ENCODE measurements around the gene TSC2.
"Not testable (repeated sequence)": the region's sequence is repeated elsewhere in the genome, so short reads cannot be mapped to it uniquely, and the experiment has no call there.

Gene TSC2

GRCh38 chr16:2031081-2031577 is 16.7 kb upstream of the TSC2 start:
- DNase-seq (ENCODE audit: low read depth), result no peak

DNA sequence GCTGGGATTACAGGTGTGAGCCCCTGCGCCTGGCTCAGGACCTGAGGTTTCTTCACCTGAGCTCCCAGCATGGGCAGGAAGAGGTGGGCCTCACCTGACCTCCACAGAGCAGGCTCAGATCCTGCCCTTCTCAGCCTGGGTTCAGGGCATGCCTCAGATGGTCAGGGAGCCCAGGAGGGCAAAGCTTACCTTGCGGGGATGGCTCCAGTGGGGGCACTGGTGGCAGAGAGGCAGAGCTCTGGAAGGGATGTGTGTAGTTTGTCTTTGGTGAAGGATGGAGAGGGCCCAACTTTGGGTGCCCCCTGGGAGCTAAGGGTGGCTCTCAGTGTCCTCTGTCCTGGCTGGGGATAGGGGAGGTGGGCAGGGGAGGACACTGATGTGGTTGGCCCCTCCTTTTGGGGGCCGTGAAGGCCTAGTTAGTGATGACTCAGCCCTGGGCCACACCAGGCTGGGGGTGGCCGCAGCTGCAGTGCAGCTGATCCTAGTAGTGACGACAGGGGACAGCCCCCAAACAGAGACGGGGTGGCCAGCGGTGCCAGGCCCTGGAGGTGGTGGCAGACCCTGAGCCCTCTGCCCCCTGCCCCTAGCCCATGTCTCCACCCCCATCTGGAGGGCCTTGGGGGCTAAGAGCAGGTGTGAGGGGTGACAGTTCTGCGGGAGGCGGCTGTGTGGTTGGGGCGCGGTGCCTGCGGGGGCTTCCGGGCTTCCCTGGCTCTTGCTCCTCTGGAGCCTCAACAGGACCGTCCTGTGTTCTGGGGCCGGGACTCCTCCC is 15.3 kb upstream of the TSC2 start:
- no peak for DNase-seq (ENCODE audit: low read depth)

DNA sequence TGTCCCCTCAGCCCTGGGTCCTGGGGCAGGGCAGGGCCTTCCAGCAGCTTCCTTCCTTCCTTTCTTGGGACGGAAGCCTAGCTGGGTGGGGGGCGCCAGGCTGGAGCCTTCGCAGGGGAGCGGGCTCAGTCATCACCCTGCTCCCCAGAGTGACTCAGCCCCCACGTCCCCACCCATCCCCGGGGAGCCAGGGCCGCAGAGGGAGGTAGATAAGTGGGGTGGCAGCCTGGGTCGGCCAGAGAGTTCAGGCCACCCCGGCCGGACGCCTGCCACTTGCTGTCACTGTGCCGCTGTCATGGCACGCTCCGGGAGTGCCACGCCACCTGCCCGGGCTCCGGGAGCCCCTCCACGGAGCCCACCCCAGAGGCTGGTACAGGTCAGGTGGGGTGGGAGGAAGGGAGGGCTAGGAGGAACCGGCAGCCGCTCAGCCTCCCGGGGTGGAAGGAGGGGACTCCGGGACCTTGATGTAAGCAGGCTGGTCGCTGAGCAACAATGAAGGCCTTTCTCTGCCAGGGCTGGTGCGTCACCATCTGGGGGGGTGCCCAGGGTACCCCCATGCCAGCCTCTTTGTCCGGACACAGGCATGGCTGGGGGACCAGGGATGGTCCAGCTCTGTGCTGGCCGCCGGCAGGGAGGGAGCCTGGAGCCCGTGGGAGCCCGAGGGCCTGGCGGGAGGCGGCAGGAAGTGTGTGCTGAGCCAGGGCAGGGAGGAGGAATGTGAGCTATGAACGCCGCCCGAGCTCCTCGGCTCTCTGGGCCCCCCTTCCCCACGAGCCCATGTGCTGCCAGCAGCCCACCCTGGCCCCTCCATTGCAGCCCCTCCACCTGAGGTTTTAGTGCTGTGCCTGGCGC is 14.5 kb upstream of the TSC2 start:
- DNase-seq (ENCODE audit: low read depth), result no peak

- DNase-seq (ENCODE audit: low read depth), result not testable (repeated sequence)
These were observed 13.7 kb upstream of the TSC2 start for GRCh38 chr16:2033909-2034695.

- no peak for DNase-seq (ENCODE audit: low read depth)
These were observed 12.9 kb upstream of the TSC2 start for GRCh38 chr16:2034696-2035430.

DNA sequence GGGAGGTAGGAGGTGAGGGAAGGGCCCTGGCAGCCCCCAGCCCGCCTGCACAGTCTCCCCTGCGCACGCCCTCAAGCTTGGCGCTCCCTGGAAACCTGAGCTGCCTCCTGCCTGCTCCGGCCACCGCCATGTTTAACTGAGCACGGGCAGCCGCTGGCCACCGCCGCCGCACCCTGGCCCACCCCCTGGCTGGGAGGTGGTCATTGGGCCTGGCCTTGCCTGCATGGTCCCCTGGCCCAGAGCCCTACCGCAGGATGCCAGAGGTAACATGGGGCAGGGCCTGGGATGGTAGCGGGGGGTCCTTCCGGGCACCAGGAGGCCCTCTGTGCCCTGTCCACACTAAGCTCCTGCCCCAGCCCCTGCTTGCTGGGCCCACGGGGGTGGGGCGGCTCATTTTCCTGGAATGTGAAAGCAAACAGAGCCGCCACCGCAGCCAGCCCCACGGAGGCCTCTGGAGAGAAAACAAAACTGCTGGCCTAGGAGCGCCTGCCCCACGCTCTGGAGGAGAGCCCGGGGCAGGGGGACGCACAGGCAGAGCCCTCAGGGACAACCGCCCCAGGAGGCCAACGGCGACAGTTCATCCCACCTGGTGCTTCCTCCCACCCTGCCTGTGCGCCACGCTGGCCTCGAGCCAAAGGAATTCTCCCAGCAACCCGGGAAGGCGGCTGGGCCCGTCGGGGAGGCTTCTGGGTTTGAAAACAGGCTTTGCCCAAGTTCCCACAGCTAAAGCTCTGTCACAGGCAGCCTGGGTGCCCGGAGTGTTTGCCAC is 12.2 kb upstream of the TSC2 start:
- DNase-seq (ENCODE audit: low read depth), result no peak

- DNase-seq (ENCODE audit: low read depth), result no peak
These were observed 11.4 kb upstream of the TSC2 start for GRCh38 chr16:2036200-2036966.

GRCh38 chr16:2037115-2037514 is 10.7 kb upstream of the TSC2 start:
- no peak for DNase-seq (ENCODE audit: low read depth)

GRCh38 chr16:2037647-2038381 is 10.0 kb upstream of the TSC2 start:
- DNase-seq (ENCODE audit: low read depth), result no peak

DNA sequence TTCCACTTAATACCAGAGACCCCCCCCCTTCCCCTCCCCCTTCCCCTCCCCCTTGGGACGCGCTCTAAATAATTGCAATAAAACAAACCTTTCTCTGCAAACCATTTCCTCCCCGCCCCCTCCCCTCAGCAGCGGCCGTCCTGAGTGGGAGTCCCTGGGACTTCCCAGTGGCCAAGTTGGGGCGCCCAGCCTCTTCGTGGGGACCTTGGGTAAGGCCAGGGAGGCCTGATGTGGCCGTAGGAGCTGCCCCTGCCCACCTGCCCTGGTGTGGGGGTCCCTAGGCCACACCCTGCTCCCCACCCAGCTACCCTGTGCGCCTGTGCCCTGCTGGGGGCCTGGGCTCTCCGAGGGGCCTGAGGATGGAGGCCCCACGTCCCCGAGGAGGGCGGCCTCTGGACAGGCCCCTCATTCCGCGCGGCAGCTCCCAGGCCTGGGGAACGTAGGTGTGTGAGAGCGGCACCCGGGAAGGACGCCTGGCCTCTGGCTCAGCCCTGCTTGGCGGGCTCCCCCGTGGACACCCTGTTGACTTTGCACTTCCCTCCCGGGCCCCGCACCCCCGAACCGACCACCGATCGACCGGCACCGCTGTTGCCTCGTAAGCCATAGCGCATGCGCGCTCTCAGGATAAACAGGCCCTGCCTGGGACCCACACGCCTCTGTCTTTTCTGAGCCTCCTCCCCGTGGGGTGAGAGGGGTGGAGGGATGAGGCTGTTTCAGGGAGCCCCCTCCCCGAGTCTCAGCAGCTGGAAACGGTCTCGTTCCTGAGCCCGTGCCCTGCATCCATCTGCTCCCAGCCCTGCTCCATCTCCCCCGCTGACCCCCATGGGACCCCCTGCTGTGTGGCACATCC is 9.2 kb upstream of the TSC2 start:
- no peak for DNase-seq (ENCODE audit: low read depth)

DNA sequence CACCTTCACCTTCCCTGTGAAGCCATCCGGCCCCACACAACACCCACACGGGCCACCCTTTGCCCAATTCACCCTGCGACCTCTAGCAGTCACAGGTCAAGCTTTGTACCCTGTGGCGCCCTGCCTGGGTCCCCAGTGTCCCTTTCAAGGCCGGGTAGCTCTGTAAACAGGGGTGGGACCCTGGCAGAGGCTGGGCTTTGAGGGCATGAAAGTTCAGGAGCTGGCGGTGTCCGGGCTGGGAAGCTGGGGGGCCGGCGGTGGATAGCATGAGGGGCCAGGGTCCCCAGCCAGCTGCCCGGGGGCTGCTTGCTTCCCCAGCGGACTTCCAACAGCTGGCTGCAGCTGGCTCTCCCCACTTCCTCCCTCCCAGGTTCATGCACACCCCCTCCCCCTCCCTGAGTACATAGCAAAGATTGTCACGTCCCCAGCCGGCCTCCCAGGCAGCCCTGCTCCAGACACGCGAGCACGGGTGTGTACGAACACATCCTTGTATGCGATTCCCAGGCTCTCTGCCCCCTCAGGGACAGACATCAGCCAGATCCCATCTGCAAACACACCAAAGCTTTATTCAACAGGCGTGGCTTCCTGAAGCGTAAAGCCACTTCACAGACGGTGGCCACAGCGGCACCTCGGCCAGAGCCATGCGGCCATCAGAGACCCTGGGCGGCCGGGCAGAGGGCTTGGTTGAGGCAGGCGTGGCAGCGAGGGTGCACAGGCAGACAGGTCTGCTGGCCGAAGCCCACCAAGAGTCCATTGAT is 8.3 kb upstream of the TSC2 start:
- no peak for DNase-seq (ENCODE audit: low read depth)

- no peak for DNase-seq (ENCODE audit: low read depth)
These were observed 7.6 kb upstream of the TSC2 start for GRCh38 chr16:2040041-2040786.

DNA sequence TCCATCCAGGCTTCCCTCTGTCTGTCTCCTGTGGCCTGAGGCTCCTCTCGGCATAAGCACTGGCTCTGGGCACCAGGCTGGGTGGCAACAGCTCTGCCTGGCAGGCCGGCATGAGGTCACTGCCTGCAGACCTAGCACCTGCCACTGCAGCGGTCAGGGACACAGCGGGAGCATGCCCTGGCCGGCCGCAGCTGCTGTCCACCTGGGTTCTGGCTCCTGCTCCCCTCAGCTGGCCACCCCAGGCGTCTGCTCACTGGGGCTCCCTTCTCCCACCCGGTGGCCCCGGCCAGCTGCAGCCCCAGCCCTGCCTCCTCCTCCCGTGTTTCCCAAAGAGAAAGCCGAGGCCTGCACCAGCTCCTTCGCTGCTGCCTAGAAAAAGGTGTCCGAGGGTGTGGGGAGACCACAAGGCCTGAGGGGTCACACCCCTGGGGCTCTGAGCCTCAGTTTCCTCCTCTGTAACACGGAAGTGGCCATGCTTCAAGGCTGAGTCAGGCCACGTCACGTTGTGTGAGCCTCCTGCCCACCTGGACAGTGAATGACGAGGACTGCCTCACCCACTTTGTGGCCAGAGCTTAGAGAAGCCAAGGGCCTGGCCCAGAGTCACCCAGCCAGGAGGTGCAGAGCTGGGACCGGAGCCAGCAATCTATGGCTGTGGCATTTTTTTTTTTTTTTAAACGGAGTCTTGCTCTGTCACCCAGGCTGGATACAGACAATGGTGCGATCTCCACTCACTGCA is 6.8 kb upstream of the TSC2 start:
- DNase-seq (ENCODE audit: low read depth), result no peak

DNA sequence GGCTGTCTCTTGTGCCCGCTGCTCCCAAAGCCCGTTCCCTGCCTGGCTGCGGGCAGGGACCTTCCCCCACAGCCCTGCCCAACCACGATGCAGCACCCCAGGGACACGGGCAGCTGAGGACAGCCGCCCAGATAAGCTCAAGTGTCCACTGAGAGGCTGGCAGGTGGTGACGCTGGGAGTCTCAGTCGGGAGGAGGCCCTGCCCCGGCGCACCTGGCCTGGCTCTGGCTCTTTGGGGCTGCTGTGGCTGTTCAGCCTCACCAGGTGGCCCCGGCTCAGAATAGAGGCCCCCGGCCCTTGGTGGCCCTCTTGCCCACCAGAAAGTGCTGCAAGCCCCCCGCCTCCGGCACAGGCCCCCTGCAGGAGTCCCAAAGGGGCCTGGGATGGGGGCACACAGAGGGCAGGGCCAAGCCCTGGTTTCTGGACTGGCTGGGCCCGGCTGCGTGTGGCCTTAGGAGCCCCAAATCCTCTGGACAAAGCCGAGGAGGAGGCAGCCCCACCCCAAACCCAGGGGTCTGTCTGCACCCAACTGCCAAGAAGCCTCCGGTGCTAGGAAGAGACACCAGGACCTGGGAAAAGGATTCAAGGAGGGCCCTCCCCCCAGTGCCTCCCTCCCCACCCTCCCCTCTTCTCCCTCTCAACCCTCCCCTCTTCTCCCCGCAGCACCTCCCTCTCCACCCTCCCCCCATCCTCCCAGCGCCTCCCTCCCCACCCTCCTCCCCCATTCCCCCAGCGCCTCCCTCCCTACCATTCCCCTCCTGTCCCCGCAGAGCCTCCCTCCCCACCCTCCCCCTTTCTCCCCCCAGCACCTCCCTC is 5.4 kb upstream of the TSC2 start:
- no peak for DNase-seq (ENCODE audit: low read depth)

DNA sequence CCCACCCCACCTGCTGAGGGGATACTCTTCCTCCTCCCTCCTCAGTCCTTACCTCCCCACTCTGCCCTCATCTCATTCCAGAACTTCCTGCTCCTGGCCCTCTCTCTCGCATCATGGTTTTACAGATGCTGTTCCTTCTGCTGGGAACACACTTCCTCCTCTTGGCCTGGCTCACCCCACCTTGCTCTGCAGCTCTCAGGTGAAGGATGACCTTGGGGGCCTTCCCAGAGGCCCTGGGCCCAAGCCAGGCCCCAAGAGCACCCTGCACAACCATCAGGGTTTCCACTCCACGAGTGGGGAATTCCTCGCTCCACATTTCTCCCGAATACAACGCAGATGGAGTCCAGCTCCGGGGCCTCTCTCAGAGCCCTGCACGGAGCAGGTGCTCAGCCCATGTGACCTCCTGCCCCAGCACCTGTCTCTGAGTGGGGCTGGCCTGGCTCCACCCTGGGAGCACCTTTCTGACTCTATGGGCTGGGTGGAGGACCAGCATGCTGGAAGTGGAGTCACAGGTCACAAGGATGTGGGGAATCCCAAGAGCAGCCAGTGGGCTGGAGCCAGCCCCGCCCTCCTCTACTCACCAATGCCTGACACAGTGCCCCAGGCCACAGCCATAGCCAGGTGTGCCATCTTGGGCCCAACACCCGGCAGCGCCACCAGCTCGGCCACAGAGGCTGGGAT is 4.7 kb upstream of the TSC2 start:
- DNase-seq (ENCODE audit: low read depth), result no peak

Measured in stimulated activated CD4-positive, alpha-beta T cell treated with anti-CD3 and anti-CD28 coated beads, Interleukin-2, amount 100 ng/mL, for 4 hours (primary cell).